ENCODE data around the gene AMN. TPM values are rescaled to one million over a fixed set of nuclear protein-coding genes. Genes with fewer than 3 reads are reported as not detected.

AMN gene
- total RNA-seq, 1 donor from 2014 or later, result 0.30 TPM

DNA sequence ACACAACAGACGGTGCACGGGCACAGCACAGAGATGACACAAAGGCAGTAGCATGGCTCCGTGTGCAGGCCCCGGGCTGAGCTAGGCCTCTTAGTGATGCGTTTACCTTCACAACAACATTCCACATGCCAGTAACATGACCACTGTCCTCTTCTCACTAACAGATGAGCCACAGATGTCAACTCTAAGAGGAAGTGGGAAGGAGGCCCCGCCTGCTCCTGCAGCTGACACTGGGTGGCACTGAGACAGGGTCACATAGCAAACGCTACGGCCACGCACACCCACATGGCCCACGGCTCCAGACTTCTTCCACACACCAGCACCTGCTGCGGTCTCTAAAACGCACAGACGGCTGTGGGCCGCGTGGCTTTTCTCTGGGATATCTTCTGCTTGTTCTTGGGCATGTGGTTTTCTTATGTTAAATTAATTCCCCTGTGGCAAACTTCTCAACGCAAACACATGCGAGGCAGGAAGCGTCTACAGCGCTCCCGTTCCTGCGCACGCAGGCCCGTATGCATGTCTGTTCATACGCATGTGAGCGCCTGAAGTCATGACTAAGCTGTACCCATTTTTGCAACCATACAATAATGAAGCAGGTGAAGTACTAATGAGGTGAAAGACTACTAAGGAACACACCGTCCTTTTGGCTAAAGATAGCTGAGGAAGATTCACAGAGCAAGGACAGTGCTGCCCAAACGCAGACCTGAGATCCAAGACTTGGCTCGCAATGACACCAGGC is 26.8 kb downstream of the AMN start:
- Mint-ChIP-seq H3K4me3 (ENCODE audit: unreplicated experiment) (no peak overlapping the region), H3K4me1 (ENCODE audit: low read depth) (peaks cover 23% of the 10 kb centered on the region), H3K36me3 (ENCODE audit: low read depth) (peaks cover 29% of the 10 kb centered on the region), H3K9me3 (ENCODE audit: low read depth) (no peaks in the 10 kb centered on the region), H3K27me3 (ENCODE audit: low read depth) (no peaks in the 10 kb centered on the region), H3K27ac (ENCODE audit: unreplicated experiment) (peak overlapping the region; percentile 0)
- DNase-seq (ENCODE audit: low spot score), result no peak
- TF ChIP-seq, protein P1, sequence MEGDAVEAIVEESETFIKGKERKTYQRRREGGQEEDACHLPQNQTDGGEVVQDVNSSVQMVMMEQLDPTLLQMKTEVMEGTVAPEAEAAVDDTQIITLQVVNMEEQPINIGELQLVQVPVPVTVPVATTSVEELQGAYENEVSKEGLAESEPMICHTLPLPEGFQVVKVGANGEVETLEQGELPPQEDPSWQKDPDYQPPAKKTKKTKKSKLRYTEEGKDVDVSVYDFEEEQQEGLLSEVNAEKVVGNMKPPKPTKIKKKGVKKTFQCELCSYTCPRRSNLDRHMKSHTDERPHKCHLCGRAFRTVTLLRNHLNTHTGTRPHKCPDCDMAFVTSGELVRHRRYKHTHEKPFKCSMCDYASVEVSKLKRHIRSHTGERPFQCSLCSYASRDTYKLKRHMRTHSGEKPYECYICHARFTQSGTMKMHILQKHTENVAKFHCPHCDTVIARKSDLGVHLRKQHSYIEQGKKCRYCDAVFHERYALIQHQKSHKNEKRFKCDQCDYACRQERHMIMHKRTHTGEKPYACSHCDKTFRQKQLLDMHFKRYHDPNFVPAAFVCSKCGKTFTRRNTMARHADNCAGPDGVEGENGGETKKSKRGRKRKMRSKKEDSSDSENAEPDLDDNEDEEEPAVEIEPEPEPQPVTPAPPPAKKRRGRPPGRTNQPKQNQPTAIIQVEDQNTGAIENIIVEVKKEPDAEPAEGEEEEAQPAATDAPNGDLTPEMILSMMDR (IDR thresholded peaks at IDR 0.05), result no peak

DNA sequence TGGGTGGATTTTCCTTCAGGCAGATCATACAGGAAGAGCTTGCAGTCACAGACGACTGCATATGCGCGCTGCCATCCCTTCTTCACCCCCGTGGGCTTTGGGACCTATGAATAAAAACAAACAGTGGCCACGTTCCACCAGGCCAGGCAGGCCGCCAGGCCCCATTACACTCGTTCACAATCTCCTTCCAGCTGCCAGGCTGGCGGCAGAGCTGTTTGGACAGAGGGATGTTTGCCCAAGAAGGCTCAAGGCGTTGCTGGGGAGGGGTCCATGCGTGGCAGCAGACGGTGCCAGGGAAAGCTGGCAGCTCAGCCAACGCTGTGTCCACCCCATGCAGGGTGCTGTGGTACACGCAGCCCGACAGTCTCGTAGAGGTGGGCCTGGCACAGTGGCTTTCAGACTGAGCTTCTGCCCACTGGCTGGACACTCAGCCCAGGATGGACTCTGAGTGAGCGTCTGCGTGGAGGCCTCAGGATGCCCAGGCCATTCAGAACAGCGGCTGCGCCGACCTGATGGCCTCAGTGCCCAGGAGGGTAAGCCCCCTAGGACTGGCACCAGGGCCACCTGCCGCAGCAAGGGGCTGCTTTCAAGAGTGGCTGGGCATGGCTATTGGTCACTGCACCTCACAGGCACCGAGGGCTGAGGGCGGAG is 27.5 kb downstream of the AMN start:
- Mint-ChIP-seq H3K9me3 (ENCODE audit: low read depth) (no peaks in the 10 kb centered on the region), H3K4me3 (ENCODE audit: unreplicated experiment) (no peak overlapping the region), H3K36me3 (ENCODE audit: low read depth) (peaks cover 28% of the 10 kb centered on the region), H3K27ac (ENCODE audit: unreplicated experiment) (no peak overlapping the region), H3K4me1 (ENCODE audit: low read depth) (peaks cover 23% of the 10 kb centered on the region), H3K27me3 (ENCODE audit: low read depth) (no peaks in the 10 kb centered on the region)
- peak; percentile 88 for DNase-seq (ENCODE audit: low spot score)
- TF ChIP-seq, protein P1 (IDR thresholded peaks at IDR 0.05), result no peak

DNA sequence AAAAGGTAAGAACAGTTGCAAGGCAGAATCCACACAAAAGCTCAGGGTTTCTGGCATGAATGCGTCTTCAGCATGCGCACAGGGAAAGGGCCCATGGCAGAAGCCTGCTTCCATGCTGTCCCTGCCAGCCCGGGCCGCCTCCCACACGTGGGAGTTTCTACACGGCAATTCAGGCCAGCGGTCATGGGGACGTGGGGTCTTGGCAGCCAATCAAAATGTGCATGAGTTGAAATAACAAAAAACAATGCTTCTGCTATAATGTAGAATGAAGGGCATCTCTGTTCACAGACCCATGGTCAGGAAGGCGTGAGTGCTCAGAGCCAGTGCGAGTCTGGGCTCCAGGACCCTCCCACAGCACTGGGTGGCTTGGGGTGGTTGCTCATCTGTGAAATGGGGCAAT is 28.6 kb downstream of the AMN start:
- Mint-ChIP-seq H3K4me1 (ENCODE audit: low read depth) (peaks cover 23% of the 10 kb centered on the region), H3K27ac (ENCODE audit: unreplicated experiment) (no peak overlapping the region), H3K36me3 (ENCODE audit: low read depth) (peaks cover 26% of the 10 kb centered on the region), H3K9me3 (ENCODE audit: low read depth) (no peaks in the 10 kb centered on the region), H3K27me3 (ENCODE audit: low read depth) (no peaks in the 10 kb centered on the region), H3K4me3 (ENCODE audit: unreplicated experiment) (no peak overlapping the region)
- peak; percentile 74 for DNase-seq (ENCODE audit: low spot score)
- TF ChIP-seq, protein P1 (IDR thresholded peaks at IDR 0.05), result no peak

DNA sequence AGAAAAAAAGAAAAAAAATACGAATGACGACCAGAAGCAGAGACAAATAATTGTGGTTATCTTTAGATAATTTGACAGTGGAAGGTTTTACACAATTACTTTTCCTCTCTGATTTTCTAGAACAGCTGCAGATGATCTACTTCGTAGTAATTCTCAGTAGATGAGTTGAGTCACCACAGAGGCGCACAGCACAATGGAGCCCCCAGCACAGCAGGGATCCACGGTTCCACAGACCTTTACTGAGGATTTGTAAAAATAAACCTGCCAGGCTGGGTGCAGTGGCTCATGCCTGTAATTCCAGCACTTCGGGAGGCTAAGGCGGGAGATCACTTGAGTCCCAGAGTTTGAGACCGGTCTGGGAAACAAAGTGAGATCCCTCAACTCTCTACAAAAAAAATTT is 29.3 kb downstream of the AMN start:
- Mint-ChIP-seq H3K27me3 (ENCODE audit: low read depth) (no peaks in the 10 kb centered on the region), H3K36me3 (ENCODE audit: low read depth) (peaks cover 26% of the 10 kb centered on the region), H3K9me3 (ENCODE audit: low read depth) (no peaks in the 10 kb centered on the region), H3K27ac (ENCODE audit: unreplicated experiment) (peak overlapping the region; percentile 81), H3K4me3 (ENCODE audit: unreplicated experiment) (no peak overlapping the region), H3K4me1 (ENCODE audit: low read depth) (peaks cover 23% of the 10 kb centered on the region)
- TF ChIP-seq, protein P1 (IDR thresholded peaks at IDR 0.05), result no peak
- no peak for DNase-seq (ENCODE audit: low spot score)

DNA sequence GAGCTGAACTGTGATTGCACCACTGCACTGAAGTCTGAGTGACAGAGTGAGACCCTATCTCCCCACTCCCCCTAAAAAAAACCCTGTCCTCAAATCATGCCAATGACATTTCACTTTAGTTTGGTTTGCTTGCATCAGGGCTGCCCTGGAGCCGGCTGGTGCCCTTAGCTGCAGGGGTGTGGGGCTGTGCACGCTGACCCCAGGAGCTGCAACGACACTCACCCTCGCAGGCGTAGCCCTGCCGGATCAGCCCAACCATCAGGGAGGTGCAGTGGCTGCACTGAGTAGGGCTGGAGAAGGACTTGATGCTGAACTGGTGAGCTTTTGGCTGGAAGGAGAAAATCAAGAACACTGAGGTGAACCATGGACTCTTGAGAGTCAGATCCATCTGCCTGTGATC is 29.8 kb downstream of the AMN start:
- Mint-ChIP-seq H3K27me3 (ENCODE audit: low read depth) (no peaks in the 10 kb centered on the region), H3K9me3 (ENCODE audit: low read depth) (no peaks in the 10 kb centered on the region), H3K27ac (ENCODE audit: unreplicated experiment) (peak overlapping the region; percentile 57), H3K36me3 (ENCODE audit: low read depth) (peaks cover 26% of the 10 kb centered on the region), H3K4me3 (ENCODE audit: unreplicated experiment) (no peak overlapping the region), H3K4me1 (ENCODE audit: low read depth) (peaks cover 23% of the 10 kb centered on the region)
- no peak for DNase-seq (ENCODE audit: low spot score)
- TF ChIP-seq, protein P1 (IDR thresholded peaks at IDR 0.05), result no peak
